Keratinocyte (primary cell): ENCODE measurements around the gene TMPRSS6. TPM values are rescaled to one million over a fixed set of nuclear protein-coding genes. Genes with fewer than 3 reads are reported as not detected.

Source experiments
- DNase-seq: peaks from one replicate; pipeline ENCODE4 v3.0.0-alpha.2; 2011; ENCODE audit warnings: low read depth, missing footprints, low spot score
- FAIRE-seq: peaks from 2 replicates; lab custom pipeline; 2011; peaks lifted over from hg19 to GRCh38; lab: Jason Lieb, UNC
- H2AFZ ChIP-seq: 2 replicates; pipeline ENCODE4 v1.6.0; 2012; ENCODE audit warnings: low read length, control low read depth, inconsistent platforms; ENCODE audit not compliant: control insufficient read depth
- H3K27ac ChIP-seq: 2 replicates; pipeline ENCODE4 v1.5.1; 2011; ENCODE audit warnings: low read length; ENCODE audit not compliant: control insufficient read depth, insufficient read depth
- H3K27me3 ChIP-seq: 3 replicates; pipeline ENCODE4 v1.6.0; 2011; ENCODE audit warnings: low read length; ENCODE audit not compliant: control insufficient read depth, insufficient read depth; ENCODE audit errors: extremely low read depth
- H3K36me3 ChIP-seq, 2 experiments: 2 replicates in 1 of 2; 3 replicates in 1 of 2; pipeline ENCODE4 v1.5.1; 2011; ENCODE audit warnings: low read length in 2 of 2, mild to moderate bottlenecking in 1 of 2; ENCODE audit not compliant: control insufficient read depth in 2 of 2, insufficient read depth in 2 of 2; ENCODE audit errors: extremely low read depth in 1 of 2
- H3K4me1 ChIP-seq: 3 replicates; pipeline ENCODE4 v1.5.1; 2011; ENCODE audit warnings: low read length; ENCODE audit not compliant: control insufficient read depth, insufficient read depth; ENCODE audit errors: extremely low read depth
- H3K4me2 ChIP-seq: 3 replicates; pipeline ENCODE4 v1.6.0; 2011; ENCODE audit warnings: low read depth, low read length; ENCODE audit not compliant: control insufficient read depth, insufficient read depth; ENCODE audit errors: extremely low read depth
- H3K4me3 ChIP-seq, 3 experiments: fragments of 200-600 bp in 1 of 3; sonication (generic) in 1 of 3; 2 replicates in 2 of 3; 3 replicates in 1 of 3; pipeline ENCODE4 v1.5.1; 2011 to 2016; ENCODE audit warnings: low read length in 3 of 3, mild to moderate bottlenecking in 3 of 3, control low read depth in 2 of 3, inconsistent platforms in 1 of 3, low read depth in 1 of 3, mixed read lengths in 1 of 3, mixed run types in 1 of 3, moderate library complexity in 1 of 3; ENCODE audit not compliant: control insufficient read depth in 2 of 3, insufficient read depth in 2 of 3; ENCODE audit errors: extremely low read depth in 1 of 3
- H3K79me2 ChIP-seq: 2 replicates; pipeline ENCODE4 v1.6.0; 2012; ENCODE audit warnings: low read length; ENCODE audit not compliant: control insufficient read depth, insufficient read depth
- H3K9ac ChIP-seq: 3 replicates; pipeline ENCODE4 v1.6.0; 2011; ENCODE audit warnings: low read length; ENCODE audit not compliant: control insufficient read depth, insufficient read depth; ENCODE audit errors: extremely low read depth
- H3K9me1 ChIP-seq: 3 replicates; pipeline ENCODE4 v1.6.0; 2011; ENCODE audit warnings: low read length; ENCODE audit not compliant: control insufficient read depth, insufficient read depth; ENCODE audit errors: extremely low read depth
- H3K9me3 ChIP-seq: 2 replicates; pipeline ENCODE4 v1.5.1; 2012; ENCODE audit warnings: low read depth, low read length; ENCODE audit not compliant: control insufficient read depth
- H4K20me1 ChIP-seq: 3 replicates; pipeline ENCODE4 v1.6.0; 2011; ENCODE audit warnings: low read length; ENCODE audit not compliant: control insufficient read depth, insufficient read depth; ENCODE audit errors: extremely low read depth
- CTCF ChIP-seq, 3 experiments: IDR thresholded peaks in 1 of 3; conservative IDR thresholded peaks in 1 of 3; optimal IDR thresholded peaks in 1 of 3; 2 replicates in 2 of 3; 3 replicates in 1 of 3; pipeline versions ENCODE3 to v1.5.1; 2011; ENCODE audit warnings: low read length in 3 of 3, mild to moderate bottlenecking in 3 of 3, moderate library complexity in 2 of 3, control low read depth in 1 of 3, inconsistent platforms in 1 of 3; ENCODE audit not compliant: insufficient read depth in 2 of 3; ENCODE audit errors: extremely low read depth in 1 of 3
- EZH2 ChIP-seq: IDR thresholded peaks from one replicate; pipeline ENCODE4 v1.6.1; 2012; ENCODE audit warnings: inconsistent platforms, mild to moderate bottlenecking, low read length, moderate library complexity
- dilution Hi-C: fragments of 300-500 bp; cut with MboI; formaldehyde crosslinking; loops from one replicate; pipeline ENCODE4 v1.7.0; 2020; ENCODE audit warnings: low sequenced_read_pairs; ENCODE audit not compliant: extremely low pct_ligation_motif_present
- polyA plus RNA-seq, 5 experiments: library from polyadenylated mRNA; depleted of rRNA in 3 of 5; stranded (reverse) in 3 of 5; stranded (forward) in 1 of 5; unstranded in 1 of 5; fragments of >200 nt; gene quantifications; 1 replicate in 1 of 5; 2 replicates in 3 of 5; 3 replicates in 1 of 5; pipeline versions ENCODE4 v1.2.1 to v1.2.3, GENCODE V29; 2011 to 2012; ENCODE audit warnings: missing spikeins in 2 of 5, low read depth in 1 of 5, low replicate concordance in 1 of 5

TMPRSS6 gene
- polyA plus RNA-seq, 1 donor (not counting 4 experiments of a cell fraction or from before 2014, with no cell fraction given), result not detected

GRCh38 chr22:37064553-37064952, 45.0 kb downstream of the TMPRSS6 start:
- TF ChIP-seq CTCF (optimal IDR thresholded peaks at IDR 0.05 in 1 of 3, IDR thresholded peaks at IDR 0.05 in 1 of 3, conservative IDR thresholded peaks at IDR 0.05 in 1 of 3; ENCODE audit: extremely low read depth in 1 of 3, insufficient read depth in 2 of 3, low read length in 3 of 3) (no peak), EZH2 (no peak)
- Histone ChIP-seq H3K4me1 (no peaks in the 10 kb centered on the region), H4K20me1 (no peaks in the 10 kb centered on the region), H3K9me1 (no peaks in the 10 kb centered on the region), H3K27ac (no peak overlapping the region), H3K79me2 (no peaks in the 10 kb centered on the region), H3K4me3 (no peak overlapping the region), H3K27me3 (peaks cover 4% of the 10 kb centered on the region), H3K36me3 (no peaks in the 10 kb centered on the region), H3K9ac (no peak overlapping the region), H3K9me3 (no peaks in the 10 kb centered on the region), H3K4me2 (no peak overlapping the region), H2AFZ (no peak overlapping the region)
- dilution Hi-C loops, result no loop called here
- FAIRE-seq (no peak), DNase-seq (no peak)

- H2AFZ ChIP-seq, result no peak overlapping the region
- H3K9ac ChIP-seq, result no peak overlapping the region
- no peaks in the 10 kb centered on the region for H3K79me2 ChIP-seq
- H3K36me3 ChIP-seq, result peaks cover 0 to 2% of the 10 kb centered on the region in 2 experiments
- no peak overlapping the region for H3K27ac ChIP-seq
- no peak for TF ChIP-seq EZH2
- no peak for DNase-seq
- H3K4me2 ChIP-seq, result no peak overlapping the region
- H3K9me3 ChIP-seq, result no peaks in the 10 kb centered on the region
- H4K20me1 ChIP-seq, result no peaks in the 10 kb centered on the region
- FAIRE-seq, result no peak
- no peaks in the 10 kb centered on the region for H3K4me1 ChIP-seq
- dilution Hi-C loops, result no loop called here
- no peak overlapping the region for H3K4me3 ChIP-seq
- no peaks in the 10 kb centered on the region for H3K27me3 ChIP-seq
- no peaks in the 10 kb centered on the region for H3K9me1 ChIP-seq
Observed at GRCh38 chr22:37063431-37064420, 45.8 kb downstream of the TMPRSS6 start.
